GM23338 (cell line): ENCODE measurements around the gene ZNF337. TPM values are rescaled to one million over a fixed set of nuclear protein-coding genes. Genes with fewer than 3 reads are reported as not detected.

Experiments
- ATAC-seq: fragments of 200-7000 bp; cut with Tn5 transposase; 3 replicates; pipeline ENCODE4 v1.9.1; 2020
- DNase-seq: peaks from one replicate; pipeline ENCODE4 v3.0.0-alpha.2; 2015; ENCODE audit warnings: low spot score
- H2AFZ ChIP-seq: fragments of 200-600 bp; sonication (generic); 2 replicates; pipeline ENCODE4 v1.8.0; 2016; ENCODE audit warnings: antibody characterized with exemption, mild to moderate bottlenecking, moderate library complexity
- H3F3A ChIP-seq: fragments of 200-600 bp; sonication (generic); replicated peaks from 2 replicates; pipeline ENCODE4 v1.8.0; 2017; ENCODE audit warnings: antibody characterized with exemption, mixed run types, low read depth
- H3K27ac ChIP-seq: fragments of 200-600 bp; sonication (generic); 2 replicates; pipeline ENCODE4 v1.6.1; 2016; ENCODE audit warnings: low read depth
- H3K27me3 ChIP-seq: fragments of 200-600 bp; sonication (generic); 2 replicates; pipeline ENCODE4 v1.8.0; 2016; ENCODE audit warnings: mild to moderate bottlenecking, mixed run types, moderate library complexity; ENCODE audit not compliant: insufficient read depth
- H3K36me3 ChIP-seq: fragments of 200-600 bp; sonication (generic); 2 replicates; pipeline ENCODE4 v1.8.0; 2016; ENCODE audit warnings: mild to moderate bottlenecking; ENCODE audit not compliant: insufficient read depth
- H3K4me1 ChIP-seq: fragments of 200-600 bp; sonication (generic); 2 replicates; pipeline ENCODE4 v1.8.0; 2016; ENCODE audit warnings: mild to moderate bottlenecking, moderate library complexity; ENCODE audit not compliant: insufficient read depth
- H3K4me2 ChIP-seq: fragments of 200-600 bp; sonication (generic); 2 replicates; pipeline ENCODE4 v1.7.1; 2017; ENCODE audit warnings: mixed run types
- H3K4me3 ChIP-seq: fragments of 200-600 bp; sonication (generic); 2 replicates; pipeline ENCODE4 v1.6.1; 2016; ENCODE audit warnings: mixed run types
- H3K79me2 ChIP-seq: fragments of 200-600 bp; sonication (generic); replicated peaks from 2 replicates; pipeline ENCODE4 v1.8.0; 2017; ENCODE audit warnings: mild to moderate bottlenecking; ENCODE audit not compliant: insufficient read depth
- H3K9me2 ChIP-seq: fragments of 200-600 bp; sonication (generic); 2 replicates; pipeline ENCODE4 v1.8.0; 2017; ENCODE audit not compliant: insufficient read depth
- H4K20me1 ChIP-seq: fragments of 200-600 bp; sonication (generic); replicated peaks from 2 replicates; pipeline ENCODE4 v1.8.0; 2017; ENCODE audit warnings: mild to moderate bottlenecking; ENCODE audit not compliant: insufficient read depth
- H3K27ac Mint-ChIP-seq: 2 replicates; pipeline ENCODE4 v1.8.0; 2020; ENCODE audit warnings: inconsistent platforms, mild to moderate bottlenecking, moderate library complexity, mixed read lengths
- H3K27me3 Mint-ChIP-seq: 3 replicates; pipeline ENCODE4 v1.8.0; 2022; ENCODE audit warnings: low read depth, mild to moderate bottlenecking, moderate library complexity, mixed read lengths, inconsistent platforms; ENCODE audit not compliant: insufficient read depth, poor library complexity
- H3K36me3 Mint-ChIP-seq: 3 replicates; pipeline ENCODE4 v1.8.0; 2021; ENCODE audit warnings: low read depth, mild to moderate bottlenecking, inconsistent platforms, moderate library complexity, mixed read lengths
- H3K4me1 Mint-ChIP-seq: 3 replicates; pipeline ENCODE4 v1.8.0; 2020; ENCODE audit warnings: mild to moderate bottlenecking, inconsistent platforms, mixed read lengths
- H3K4me3 Mint-ChIP-seq: 3 replicates; pipeline ENCODE4 v1.8.0; 2021; ENCODE audit warnings: moderate library complexity, mild to moderate bottlenecking, inconsistent platforms, mixed read lengths
- H3K9me3 Mint-ChIP-seq: 3 replicates; pipeline ENCODE4 v1.8.0; 2020; ENCODE audit warnings: moderate library complexity, mild to moderate bottlenecking, inconsistent platforms, mixed read lengths
- CREB1 ChIP-seq: fragments of 250-450 bp; sonication (Bioruptor Pico); IDR thresholded peaks from 2 replicates; pipeline ENCODE4 v1.5.0; 2020; ENCODE audit warnings: low read depth, mild to moderate bottlenecking, moderate library complexity
- EZH2 ChIP-seq: fragments of 200-600 bp; sonication (generic); IDR thresholded peaks from one replicate; pipeline ENCODE4 v1.8.0; 2017; ENCODE audit warnings: antibody characterized with exemption, mild to moderate bottlenecking, low read depth; ENCODE audit not compliant: unreplicated experiment
- NANOG ChIP-seq: IDR thresholded peaks from 2 replicates; pipeline ENCODE4 v1.6.1; 2016; ENCODE audit warnings: antibody characterized with exemption, borderline replicate concordance
- POLR2AphosphoS5 ChIP-seq: IDR thresholded peaks from 2 replicates; pipeline ENCODE4 v1.6.1; 2016; ENCODE audit warnings: antibody characterized with exemption, low read depth
- long read RNA-seq: library from polyadenylated mRNA; unstranded; transcript quantifications from one replicate; pipeline ENCODE4 v2.0.0, GENCODE V29; 2020; ENCODE audit not compliant: unreplicated experiment
- polyA plus RNA-seq: library from polyadenylated mRNA; unstranded; fragments of >200 nt; fragmentation: Nextera tagmentation; extraction: Ambion mirVana; gene quantifications from 2 replicates; pipeline ENCODE4 v1.2.1, GENCODE V29; 2016
- total RNA-seq: library from RNA; depleted of rRNA; stranded (reverse); fragments of >200 nt; shearing (Covaris generic); gene quantifications from 2 replicates; pipeline ENCODE4 v1.2.3, GENCODE V29; 2014; rRNA removed
- TF ChIP-seq, protein P1 (sequence below), 2 experiments: fragments of 200-600 bp in 1 of 2; sonication (generic) in 1 of 2; conservative IDR thresholded peaks; 2 replicates each; pipeline versions ENCODE4 v1.5.1 to v1.6.1; 2016 to 2017; ENCODE audit warnings: antibody characterized with exemption in 2 of 2, low read depth in 2 of 2, mild to moderate bottlenecking in 2 of 2, moderate library complexity in 1 of 2
- TF ChIP-seq, protein P2 (sequence below): IDR thresholded peaks from 2 replicates; pipeline ENCODE4 v1.6.1; 2016; ENCODE audit warnings: antibody characterized with exemption
- TF ChIP-seq, protein P3 (sequence below): IDR thresholded peaks from one replicate; pipeline ENCODE4 v1.6.1; 2018; ENCODE audit warnings: antibody characterized with exemption; ENCODE audit not compliant: unreplicated experiment

The ZNF337 gene
- 6.3 TPM in 2 replicates for total RNA-seq
- polyA plus RNA-seq, result 0.61 and 2.1 TPM in 2 replicates
- long read RNA-seq, partial matches to known transcripts, result 0 of 2 reads
- long read RNA-seq, other reads (novel, unspliced or antisense), result 1 of 2 reads

DNA sequence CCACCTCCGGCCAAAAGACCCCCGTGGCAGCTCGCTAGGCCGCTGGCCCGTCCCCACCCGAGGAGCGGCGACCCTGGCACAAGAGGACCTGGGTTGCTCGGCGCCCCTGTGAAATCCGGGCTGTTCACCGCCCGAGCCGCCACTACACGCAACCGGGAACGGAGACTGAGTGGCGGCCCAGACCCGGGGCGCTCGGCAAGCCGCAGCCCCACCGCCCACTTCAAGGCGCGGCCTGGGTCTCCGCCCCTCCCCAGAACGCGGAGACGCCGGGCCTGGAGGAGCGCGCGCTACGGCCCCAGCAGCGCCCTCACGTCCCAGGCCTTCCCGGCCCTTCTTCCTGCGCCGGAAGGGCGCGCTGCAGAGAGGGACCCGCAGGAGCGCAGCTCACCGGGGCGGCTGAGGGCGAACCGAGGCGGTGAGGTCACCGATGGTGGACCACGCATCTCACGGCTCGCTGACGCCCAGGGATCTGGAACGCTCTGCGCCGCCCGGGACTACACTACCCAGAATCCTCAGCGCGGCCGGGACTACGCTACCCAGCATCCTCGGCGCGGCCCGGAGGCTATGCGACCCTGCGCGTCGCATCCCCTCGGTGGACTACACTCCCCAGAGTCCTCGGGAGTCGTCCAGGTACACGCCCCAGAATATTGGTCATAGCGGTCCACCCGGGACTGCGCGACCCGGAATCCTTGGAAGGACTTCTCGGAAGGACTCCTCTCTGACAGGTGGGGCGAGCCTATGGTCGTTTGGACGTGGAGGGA, at the start of gene ZNF337:
TSS of gene ZNF337 (minus strand) at position 483 of the 761 bp plus-strand sequence. CDS start 10,436 bp downstream, outside the sequence.
- TF ChIP-seq POLR2AphosphoS5 (peak; percentile 82), CREB1 (CRISPR knock-in tag) (peak; percentile 88)
- TF ChIP-seq, protein P1, sequence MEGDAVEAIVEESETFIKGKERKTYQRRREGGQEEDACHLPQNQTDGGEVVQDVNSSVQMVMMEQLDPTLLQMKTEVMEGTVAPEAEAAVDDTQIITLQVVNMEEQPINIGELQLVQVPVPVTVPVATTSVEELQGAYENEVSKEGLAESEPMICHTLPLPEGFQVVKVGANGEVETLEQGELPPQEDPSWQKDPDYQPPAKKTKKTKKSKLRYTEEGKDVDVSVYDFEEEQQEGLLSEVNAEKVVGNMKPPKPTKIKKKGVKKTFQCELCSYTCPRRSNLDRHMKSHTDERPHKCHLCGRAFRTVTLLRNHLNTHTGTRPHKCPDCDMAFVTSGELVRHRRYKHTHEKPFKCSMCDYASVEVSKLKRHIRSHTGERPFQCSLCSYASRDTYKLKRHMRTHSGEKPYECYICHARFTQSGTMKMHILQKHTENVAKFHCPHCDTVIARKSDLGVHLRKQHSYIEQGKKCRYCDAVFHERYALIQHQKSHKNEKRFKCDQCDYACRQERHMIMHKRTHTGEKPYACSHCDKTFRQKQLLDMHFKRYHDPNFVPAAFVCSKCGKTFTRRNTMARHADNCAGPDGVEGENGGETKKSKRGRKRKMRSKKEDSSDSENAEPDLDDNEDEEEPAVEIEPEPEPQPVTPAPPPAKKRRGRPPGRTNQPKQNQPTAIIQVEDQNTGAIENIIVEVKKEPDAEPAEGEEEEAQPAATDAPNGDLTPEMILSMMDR (conservative IDR thresholded peaks at IDR 0.05; ENCODE audit: low read depth in 2 of 2), result peak in 1 of 2 experiments; percentile 24; a peak in 1 of 4 replicates
- TF ChIP-seq, protein P2, sequence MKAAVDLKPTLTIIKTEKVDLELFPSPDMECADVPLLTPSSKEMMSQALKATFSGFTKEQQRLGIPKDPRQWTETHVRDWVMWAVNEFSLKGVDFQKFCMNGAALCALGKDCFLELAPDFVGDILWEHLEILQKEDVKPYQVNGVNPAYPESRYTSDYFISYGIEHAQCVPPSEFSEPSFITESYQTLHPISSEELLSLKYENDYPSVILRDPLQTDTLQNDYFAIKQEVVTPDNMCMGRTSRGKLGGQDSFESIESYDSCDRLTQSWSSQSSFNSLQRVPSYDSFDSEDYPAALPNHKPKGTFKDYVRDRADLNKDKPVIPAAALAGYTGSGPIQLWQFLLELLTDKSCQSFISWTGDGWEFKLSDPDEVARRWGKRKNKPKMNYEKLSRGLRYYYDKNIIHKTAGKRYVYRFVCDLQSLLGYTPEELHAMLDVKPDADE, result peak; percentile 98
- TF ChIP-seq, protein P3, sequence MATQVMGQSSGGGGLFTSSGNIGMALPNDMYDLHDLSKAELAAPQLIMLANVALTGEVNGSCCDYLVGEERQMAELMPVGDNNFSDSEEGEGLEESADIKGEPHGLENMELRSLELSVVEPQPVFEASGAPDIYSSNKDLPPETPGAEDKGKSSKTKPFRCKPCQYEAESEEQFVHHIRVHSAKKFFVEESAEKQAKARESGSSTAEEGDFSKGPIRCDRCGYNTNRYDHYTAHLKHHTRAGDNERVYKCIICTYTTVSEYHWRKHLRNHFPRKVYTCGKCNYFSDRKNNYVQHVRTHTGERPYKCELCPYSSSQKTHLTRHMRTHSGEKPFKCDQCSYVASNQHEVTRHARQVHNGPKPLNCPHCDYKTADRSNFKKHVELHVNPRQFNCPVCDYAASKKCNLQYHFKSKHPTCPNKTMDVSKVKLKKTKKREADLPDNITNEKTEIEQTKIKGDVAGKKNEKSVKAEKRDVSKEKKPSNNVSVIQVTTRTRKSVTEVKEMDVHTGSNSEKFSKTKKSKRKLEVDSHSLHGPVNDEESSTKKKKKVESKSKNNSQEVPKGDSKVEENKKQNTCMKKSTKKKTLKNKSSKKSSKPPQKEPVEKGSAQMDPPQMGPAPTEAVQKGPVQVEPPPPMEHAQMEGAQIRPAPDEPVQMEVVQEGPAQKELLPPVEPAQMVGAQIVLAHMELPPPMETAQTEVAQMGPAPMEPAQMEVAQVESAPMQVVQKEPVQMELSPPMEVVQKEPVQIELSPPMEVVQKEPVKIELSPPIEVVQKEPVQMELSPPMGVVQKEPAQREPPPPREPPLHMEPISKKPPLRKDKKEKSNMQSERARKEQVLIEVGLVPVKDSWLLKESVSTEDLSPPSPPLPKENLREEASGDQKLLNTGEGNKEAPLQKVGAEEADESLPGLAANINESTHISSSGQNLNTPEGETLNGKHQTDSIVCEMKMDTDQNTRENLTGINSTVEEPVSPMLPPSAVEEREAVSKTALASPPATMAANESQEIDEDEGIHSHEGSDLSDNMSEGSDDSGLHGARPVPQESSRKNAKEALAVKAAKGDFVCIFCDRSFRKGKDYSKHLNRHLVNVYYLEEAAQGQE, result no peak
- Histone ChIP-seq H3K4me2 (peak within 1 kb of the TSS; percentile 82), H3F3A (no peaks in the 10 kb centered on the region), H3K79me2 (peaks cover 7% of the 10 kb centered on the region), H3K27me3 (no peaks in the 10 kb centered on the region), H3K4me3 (peak within 1 kb of the TSS; percentile 70), H3K4me1 (no peaks in the 10 kb centered on the region; the same call in 1 of the 2 replicates), H3K36me3 (no peaks in the 10 kb centered on the region), H3K27ac (peak within 1 kb of the TSS; percentile 73; the same call in 1 of the 2 replicates), H2AFZ (peak within 1 kb of the TSS; percentile 87), H4K20me1 (no peaks in the 10 kb centered on the region), H3K9me2 (no peaks in the 10 kb centered on the region)
- no peaks in the 10 kb centered on the region; the same call in 2 of the 3 replicates for H3K4me1 Mint-ChIP-seq
- peak; percentile 95 for ATAC-seq
- H3K27ac Mint-ChIP-seq, result peak within 1 kb of the TSS; percentile 85
- peaks cover 3% of the 10 kb centered on the region; the same call in 2 of the 3 replicates for H3K36me3 Mint-ChIP-seq
- peaks cover 4% of the 10 kb centered on the region for H3K27me3 Mint-ChIP-seq
- peaks cover 17% of the 10 kb centered on the region for H3K9me3 Mint-ChIP-seq
- peak; percentile 95 for DNase-seq
- peak within 1 kb of the TSS; percentile 87 for H3K4me3 Mint-ChIP-seq

DNA sequence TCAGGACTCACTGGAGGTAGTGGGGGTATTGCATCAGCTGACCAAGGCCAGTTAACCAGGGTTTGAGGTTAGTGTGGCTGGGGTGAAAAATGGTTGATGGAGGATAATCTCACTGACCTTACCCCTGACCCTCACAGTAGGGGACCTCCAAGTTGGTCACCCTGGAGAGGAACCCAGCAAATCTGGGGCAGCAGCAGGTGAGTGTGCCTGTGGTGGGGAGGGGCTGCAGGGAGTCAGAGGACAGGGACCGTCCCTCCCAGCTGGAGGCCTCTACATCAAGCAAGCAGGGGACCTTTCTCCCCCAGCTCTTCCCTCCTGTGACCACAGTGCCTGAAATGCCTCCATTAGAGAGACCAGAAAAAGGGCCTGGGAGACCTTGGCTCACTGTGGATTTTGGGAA, 49.1 kb upstream of the ZNF337 start:
- ATAC-seq (no peak), DNase-seq (no peak)
- no peak overlapping the region for H3K27ac Mint-ChIP-seq
- TF ChIP-seq NANOG (no peak), EZH2 (no peak)
- TF ChIP-seq, protein P3, result no peak
- TF ChIP-seq, protein P1 (conservative IDR thresholded peaks at IDR 0.05; ENCODE audit: low read depth in 2 of 2), result no peak

More for the DNA sequence above, 49.1 kb upstream of the ZNF337 start:
- H3K4me1 ChIP-seq, result no peaks in the 10 kb centered on the region
- no peaks in the 10 kb centered on the region for H4K20me1 ChIP-seq
- H3K36me3 ChIP-seq, result no peaks in the 10 kb centered on the region
- H3K79me2 ChIP-seq, result no peaks in the 10 kb centered on the region
- Mint-ChIP-seq H3K4me1 (peaks cover 6% of the 10 kb centered on the region; the same call in 1 of the 3 replicates), H3K9me3 (no peaks in the 10 kb centered on the region), H3K4me3 (no peak overlapping the region), H3K36me3 (no peaks in the 10 kb centered on the region), H3K27me3 (peaks cover 6% of the 10 kb centered on the region)
- no peak overlapping the region for H3K4me3 ChIP-seq
- no peaks in the 10 kb centered on the region for H3K27me3 ChIP-seq
- H3K4me2 ChIP-seq, result no peak overlapping the region
- no peaks in the 10 kb centered on the region for H3F3A ChIP-seq
- no peak overlapping the region for H3K27ac ChIP-seq
- no peak overlapping the region for H2AFZ ChIP-seq
- H3K9me2 ChIP-seq, result peaks cover 12% of the 10 kb centered on the region
